Keratinocyte (primary cell): Measurements from ENCODE around the gene CAP1.

Source experiments
- EZH2 ChIP-seq: IDR thresholded peaks from one replicate; pipeline ENCODE4 v1.6.1; 2012; ENCODE audit warnings: inconsistent platforms, mild to moderate bottlenecking, low read length, moderate library complexity
- TF ChIP-seq, protein P1 (sequence below), 3 experiments: IDR thresholded peaks in 1 of 3; conservative IDR thresholded peaks in 1 of 3; optimal IDR thresholded peaks in 1 of 3; 2 replicates in 2 of 3; 3 replicates in 1 of 3; pipeline versions ENCODE3 to v1.5.1; 2011; ENCODE audit warnings: low read length in 3 of 3, mild to moderate bottlenecking in 3 of 3, moderate library complexity in 2 of 3, control low read depth in 1 of 3, inconsistent platforms in 1 of 3; ENCODE audit not compliant: insufficient read depth in 2 of 3; ENCODE audit errors: extremely low read depth in 1 of 3

DNA sequence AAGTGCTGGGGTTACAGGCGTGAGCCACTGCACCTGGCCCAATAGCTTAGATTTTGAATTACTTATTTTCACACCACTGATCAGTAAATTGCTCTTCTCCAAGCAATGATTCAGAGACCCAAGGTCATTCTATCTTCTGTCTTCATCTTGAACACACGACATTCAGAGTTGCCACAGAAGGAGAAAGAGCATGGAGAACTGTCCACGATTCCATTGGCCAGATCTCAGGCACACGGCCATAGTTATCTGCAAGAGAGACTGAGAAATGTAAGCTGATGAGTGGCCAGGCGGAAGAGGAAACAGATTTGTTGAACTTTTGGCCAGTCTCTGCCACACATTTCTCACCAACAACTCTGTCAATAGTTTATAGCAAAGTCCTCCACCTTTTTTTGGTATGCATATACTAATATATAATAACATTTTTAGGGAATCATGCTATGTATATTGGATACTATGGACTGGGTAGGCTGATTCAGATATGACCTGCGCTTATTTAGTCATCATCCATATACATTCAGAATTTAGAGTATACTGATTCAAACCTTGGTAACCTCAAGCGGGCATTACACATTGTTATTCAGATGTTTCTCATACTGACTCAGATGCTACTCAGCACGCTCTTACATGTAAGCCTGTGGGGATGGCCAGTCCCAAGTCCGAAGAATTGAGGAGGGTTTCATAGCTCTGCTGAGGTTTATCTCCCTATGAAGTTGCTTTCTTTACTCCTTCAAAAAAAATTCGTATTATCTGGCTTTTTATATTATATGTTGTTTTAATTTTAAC is 25.5 kb upstream of the CAP1 start:
- TF ChIP-seq, protein P1, sequence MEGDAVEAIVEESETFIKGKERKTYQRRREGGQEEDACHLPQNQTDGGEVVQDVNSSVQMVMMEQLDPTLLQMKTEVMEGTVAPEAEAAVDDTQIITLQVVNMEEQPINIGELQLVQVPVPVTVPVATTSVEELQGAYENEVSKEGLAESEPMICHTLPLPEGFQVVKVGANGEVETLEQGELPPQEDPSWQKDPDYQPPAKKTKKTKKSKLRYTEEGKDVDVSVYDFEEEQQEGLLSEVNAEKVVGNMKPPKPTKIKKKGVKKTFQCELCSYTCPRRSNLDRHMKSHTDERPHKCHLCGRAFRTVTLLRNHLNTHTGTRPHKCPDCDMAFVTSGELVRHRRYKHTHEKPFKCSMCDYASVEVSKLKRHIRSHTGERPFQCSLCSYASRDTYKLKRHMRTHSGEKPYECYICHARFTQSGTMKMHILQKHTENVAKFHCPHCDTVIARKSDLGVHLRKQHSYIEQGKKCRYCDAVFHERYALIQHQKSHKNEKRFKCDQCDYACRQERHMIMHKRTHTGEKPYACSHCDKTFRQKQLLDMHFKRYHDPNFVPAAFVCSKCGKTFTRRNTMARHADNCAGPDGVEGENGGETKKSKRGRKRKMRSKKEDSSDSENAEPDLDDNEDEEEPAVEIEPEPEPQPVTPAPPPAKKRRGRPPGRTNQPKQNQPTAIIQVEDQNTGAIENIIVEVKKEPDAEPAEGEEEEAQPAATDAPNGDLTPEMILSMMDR (optimal IDR thresholded peaks at IDR 0.05 in 1 of 3, IDR thresholded peaks at IDR 0.05 in 1 of 3, conservative IDR thresholded peaks at IDR 0.05 in 1 of 3; ENCODE audit: extremely low read depth in 1 of 3, insufficient read depth in 2 of 3, low read length in 3 of 3): no peak
- no peak for TF ChIP-seq EZH2
